ENCODE measurements around the gene NUP107.

GRCh38 chr12:68699486-68699885, 12.7 kb downstream of the NUP107 start:
- no peak for TF ChIP-seq CTCF (IDR thresholded peaks at IDR 0.05)
- TF ChIP-seq POLR2AphosphoS5 (IDR thresholded peaks at IDR 0.05; ENCODE audit: low read depth, low read length) = no peak
- no peak for TF ChIP-seq REST (IDR thresholded peaks at IDR 0.05; ENCODE audit: insufficient read depth in 1 of 2, low read depth in 2 of 2, low read length in 1 of 2)
- no peak for TF ChIP-seq TCF7L2 (IDR thresholded peaks at IDR 0.05; ENCODE audit: low read depth, low read length)
- TF ChIP-seq SIN3A (IDR thresholded peaks at IDR 0.05; ENCODE audit: borderline replicate concordance, insufficient read depth, low read depth, low read length) = no peak
